Body of pancreas (tissue), 4 donors: ENCODE measurements around the gene PRKAR1A. TPM values are rescaled to one million over a fixed set of nuclear protein-coding genes. Genes with fewer than 3 reads are reported as not detected.
A peak's percentile ranks its signal among the peaks of the same experiment; 100 is the strongest.

ENCODE experiments used
- ATAC-seq: fragments of 150-250 bp; one replicate; pipeline ENCODE4 v1.9.1; 2016
- DNase-seq, 4 donors: peaks; one replicate each; pipeline ENCODE4 v3.0.0-alpha.2; 2019
- H3K27ac ChIP-seq, 4 donors: fragments of 200-600 bp; sonication (generic); 1 replicate in 3 of 4; 2 replicates in 1 of 4; pipeline versions ENCODE4 v1.5.1 to v1.6.1; 2016 to 2019; ENCODE audit warnings: mild to moderate bottlenecking in 1 of 4, mixed read lengths in 1 of 4, moderate library complexity in 1 of 4
- H3K27me3 ChIP-seq, 2 donors: fragments of 200-600 bp; sonication (generic); one replicate each; pipeline ENCODE4 v1.6.0; 2016; ENCODE audit warnings: mild to moderate bottlenecking in 1 of 2
- H3K36me3 ChIP-seq, 2 donors: fragments of 200-600 bp; sonication (generic); replicated peaks in 1 of 2; 2 replicates each; pipeline ENCODE4 v1.5.1; 2016; ENCODE audit warnings: low read depth in 2 of 2; ENCODE audit not compliant: insufficient read depth in 1 of 2
- H3K4me1 ChIP-seq: fragments of 200-600 bp; sonication (generic); one replicate; pipeline ENCODE4 v1.6.0; 2016
- H3K4me3 ChIP-seq, 2 donors: fragments of 200-600 bp; sonication (generic); 1 replicate in 1 of 2; 2 replicates in 1 of 2; pipeline ENCODE4 v1.5.1; 2016 to 2019
- H3K9me3 ChIP-seq, 3 donors: fragments of 200-600 bp; sonication (generic); 1 replicate in 2 of 3; 2 replicates in 1 of 3; pipeline ENCODE4 v1.5.1; 2016
- CTCF ChIP-seq, 7 experiments: fragments of 450-650 bp in 4 of 7; fragments of 200-600 bp in 3 of 7; sonication (generic) in 3 of 7; IDR thresholded peaks; one replicate each; pipeline ENCODE4 v1.5.1; 2016 to 2019; ENCODE audit warnings: antibody characterized with exemption in 7 of 7
- POLR2A ChIP-seq, 3 donors: fragments of 450-650 bp; IDR thresholded peaks; one replicate each; pipeline ENCODE4 v1.6.1; 2016; ENCODE audit warnings: antibody characterized with exemption in 3 of 3, mild to moderate bottlenecking in 2 of 3
- WGBS, 2 donors: methylation state at CpG; one replicate each; pipeline ENCODE4 v1.1.5; 2017; 5-methylcytosine and 5-hydroxymethylcytosine counted together
- intact Hi-C: fragments of 100-400 bp; cut with DNase I; formaldehyde crosslinking; loops from one replicate; pipeline ENCODE4 v1.15.1; 2023
- total RNA-seq, 2 donors: library from RNA; depleted of rRNA; stranded (reverse); fragments of >200 nt; gene quantifications; one replicate each; pipeline ENCODE4 v1.1.0, GENCODE V29; 2016

The PRKAR1A gene
- total RNA-seq, 2 donors from 2014 or later = 71.2 to 80.7 TPM

- 3 to 43% methylated on average over 1 to 78 of the region's 88 CpGs for WGBS, 2 donors
- Histone ChIP-seq H3K36me3 (no peaks in the 10 kb centered on the region), H3K9me3 (no peaks in the 10 kb centered on the region), H3K27me3 (peaks cover 0 to 4% of the 10 kb centered on the region in 2 donors), H3K4me1 (peaks cover 18% of the 10 kb centered on the region), H3K4me3 (peak overlapping the region in 1 of 2 donors; percentile 36), H3K27ac (peak overlapping the region in 1 of 4 donors; percentile 46)
- no peak for TF ChIP-seq POLR2A (IDR thresholded peaks at IDR 0.05)
- TF ChIP-seq CTCF (IDR thresholded peaks at IDR 0.05) = peak in 4 of 7 experiments; percentile 14 to 36 (median 24)
- peak; percentile 59 for ATAC-seq
- DNase-seq = peak; percentile 25 to 50 (median 40)
- intact Hi-C loops = no loop called here
Measured at GRCh38 chr17:68600067-68600930, 88.1 kb downstream of the PRKAR1A start.

Other genes starting within 250 kb of the PRKAR1A start
- under 1 TPM in 1 of 2 donors, not detected in 1; under 0.01 TPM for gene SLC16A6, start 221.3 kb upstream of the PRKAR1A start, total RNA-seq
- gene ARSG, start 220.9 kb upstream of the PRKAR1A start, total RNA-seq = 1 to 10 TPM in 1 of 2 donors, under 1 TPM in 1; 0.52 to 1.6 TPM
- 10 to 100 TPM; 20.5 to 22.4 TPM for gene WIPI1, start 54.9 kb upstream of the PRKAR1A start, total RNA-seq
- gene FAM20A, start 88.9 kb downstream of the PRKAR1A start, total RNA-seq = 1 to 10 TPM in 1 of 2 donors, under 1 TPM in 1; under 0.01 to 1.3 TPM